GM21723 (cell line): ENCODE results near the gene GLDC.

Source experiments
- ATAC-seq: cut with Tn5 transposase; IDR thresholded peaks from one replicate; pipeline ENCODE4 v1.9.1; 2021; ENCODE audit warnings: mild to moderate bottlenecking, moderate library complexity; ENCODE audit not compliant: unreplicated experiment

The GLDC gene

GRCh38 chr9:6525326-6526045, 120.0 kb downstream of the GLDC start:
- no peak for ATAC-seq

GRCh38 chr9:6522263-6522662, 123.3 kb downstream of the GLDC start:
- ATAC-seq: no peak

GRCh38 chr9:6512085-6512657, 133.4 kb downstream of the GLDC start:
- no peak for ATAC-seq

- ATAC-seq: no peak
These were observed 139.0 kb downstream of the GLDC start for GRCh38 chr9:6506571-6506970.

GRCh38 chr9:6502399-6502798, 143.1 kb downstream of the GLDC start:
- ATAC-seq: no peak

GRCh38 chr9:6501526-6502210, 143.9 kb downstream of the GLDC start:
- no peak for ATAC-seq

GRCh38 chr9:6498982-6499381, 146.5 kb downstream of the GLDC start:
- ATAC-seq: no peak

- no peak for ATAC-seq
These were observed 150.1 kb downstream of the GLDC start for GRCh38 chr9:6495466-6495865.

GRCh38 chr9:6490863-6491262, 154.7 kb downstream of the GLDC start:
- no peak for ATAC-seq

GRCh38 chr9:6489099-6489498, 156.4 kb downstream of the GLDC start:
- no peak for ATAC-seq

- ATAC-seq: no peak
These were observed 157.1 kb downstream of the GLDC start for GRCh38 chr9:6488395-6488794.

GRCh38 chr9:6484210-6484609, 161.3 kb downstream of the GLDC start:
- ATAC-seq: no peak
